Esophagus squamous epithelium (tissue), 4 donors: Measurements from ENCODE around the gene FBXO4.

Experiments
- CTCF ChIP-seq, 6 experiments: fragments of 450-650 bp in 4 of 6; fragments of 200-600 bp in 2 of 6; sonication (generic) in 2 of 6; IDR thresholded peaks; one replicate each; pipeline ENCODE4 v1.5.1; 2016 to 2019; ENCODE audit warnings: antibody characterized with exemption in 6 of 6, mild to moderate bottlenecking in 4 of 6, moderate library complexity in 4 of 6
- POLR2A ChIP-seq, 4 donors: fragments of 450-650 bp; IDR thresholded peaks; one replicate each; pipeline ENCODE4 v1.6.1; 2017; ENCODE audit warnings: antibody characterized with exemption in 4 of 4, mild to moderate bottlenecking in 4 of 4, moderate library complexity in 3 of 4

GRCh38 chr5:41924526-41924871, 582 bp upstream of the FBXO4 start:
- no peak for TF ChIP-seq POLR2A (IDR thresholded peaks at IDR 0.05)
- TF ChIP-seq CTCF (IDR thresholded peaks at IDR 0.05) = no peak
